ENCODE measurements around the gene CACNB4. TPM values are rescaled to one million over a fixed set of nuclear protein-coding genes. Genes with fewer than 3 reads are reported as not detected.

The CACNB4 gene
- total RNA-seq, 1 experiment from 2014 or later, result 0.29 TPM

DNA sequence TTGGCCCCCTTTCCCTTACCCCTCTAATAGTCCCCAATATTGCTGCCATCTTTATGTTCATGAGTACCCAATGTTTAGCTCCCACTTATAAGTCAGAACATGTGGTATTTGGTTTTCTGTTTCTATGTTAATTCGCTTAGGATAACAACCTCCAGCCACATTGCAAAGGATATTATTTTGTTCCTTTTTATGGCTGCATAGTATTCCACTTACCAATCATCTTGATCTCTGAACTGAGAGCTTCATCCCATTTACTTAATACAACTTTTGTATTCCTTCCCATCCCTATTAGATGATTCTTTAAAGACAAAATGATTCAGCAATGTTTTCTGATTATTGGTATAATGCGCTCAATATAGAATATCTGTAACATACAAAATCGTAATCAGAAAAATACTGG lies 307.3 kb downstream of the CACNB4 start:
- DNase-seq (ENCODE audit: low read depth), result no peak

- no peak for DNase-seq (ENCODE audit: low read depth)
These were observed 308.2 kb downstream of the CACNB4 start for GRCh38 chr2:151790689-151791088.

DNA sequence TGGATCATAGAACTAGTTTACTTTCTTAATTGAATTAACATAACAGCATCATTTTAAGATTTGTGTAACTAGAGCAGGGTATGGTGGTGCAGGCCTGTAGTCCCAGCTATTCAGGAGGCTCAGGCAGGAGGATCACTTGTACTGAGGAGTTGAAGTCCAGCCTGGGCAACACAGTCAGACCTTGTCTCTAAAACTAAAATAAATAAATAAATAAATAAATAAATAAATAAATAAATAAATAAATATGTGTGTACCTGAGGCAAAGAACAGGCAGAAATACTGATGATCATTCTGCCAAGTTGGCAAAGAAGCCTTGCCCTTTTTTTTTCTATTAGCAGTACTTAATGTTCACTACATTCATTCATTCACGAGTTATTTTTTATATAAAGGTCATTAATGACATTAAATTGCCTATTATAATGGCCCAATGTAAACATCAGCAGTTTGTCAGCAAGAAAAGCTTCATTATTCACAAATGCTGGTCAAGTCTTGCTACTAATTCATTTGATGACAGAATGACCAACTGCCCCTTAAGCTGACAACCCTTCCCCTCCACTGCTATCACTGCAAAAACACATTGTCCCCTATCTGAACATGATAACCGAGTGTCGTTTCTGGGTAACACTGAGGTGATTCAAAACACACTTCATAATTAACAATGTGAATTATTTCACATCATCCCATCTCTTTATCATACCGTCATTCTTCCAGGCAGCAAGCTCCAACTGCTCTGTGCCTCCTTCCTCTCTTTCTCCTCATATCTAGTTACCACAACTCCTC lies 309.6 kb downstream of the CACNB4 start:
- no peak for DNase-seq (ENCODE audit: low read depth)

DNA sequence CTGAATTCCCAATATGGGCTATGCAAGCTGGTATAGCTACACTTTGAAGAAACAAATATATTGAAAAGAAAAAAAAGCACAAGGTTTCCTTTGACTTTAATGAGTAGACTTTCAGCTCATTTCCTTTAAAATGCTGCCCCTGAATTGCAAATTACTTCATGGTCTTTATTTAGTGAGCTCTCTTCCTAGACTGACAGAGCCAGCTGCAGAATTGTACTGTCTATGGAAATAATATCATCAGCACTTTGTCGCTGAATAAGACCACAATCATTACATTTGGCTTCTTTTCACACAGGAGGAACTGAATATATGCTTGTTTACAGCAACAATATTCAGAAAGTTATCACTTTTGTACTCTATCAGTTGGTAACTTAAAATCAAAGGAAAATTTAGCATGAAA lies 312.4 kb downstream of the CACNB4 start:
- DNase-seq (ENCODE audit: low read depth), result no peak

DNA sequence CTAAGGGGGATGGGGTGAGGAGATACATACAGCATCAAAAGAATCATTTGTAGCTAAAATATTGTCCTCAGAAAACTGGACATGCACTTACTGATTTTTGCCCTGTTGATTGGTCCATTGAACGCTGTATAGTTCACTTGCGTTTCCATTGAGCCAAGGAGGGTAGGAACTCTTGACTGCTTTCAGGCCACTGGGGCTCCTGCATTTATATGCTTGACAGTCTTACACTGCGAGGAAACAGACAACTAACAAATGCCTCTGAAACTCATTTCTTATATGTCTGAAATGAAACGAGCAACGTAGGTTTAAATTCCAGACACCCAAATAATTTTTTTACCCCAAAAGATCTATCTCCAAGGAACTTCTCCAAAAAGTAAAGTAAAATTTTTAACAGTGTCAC lies 312.8 kb downstream of the CACNB4 start:
- no peak for DNase-seq (ENCODE audit: low read depth)

DNA sequence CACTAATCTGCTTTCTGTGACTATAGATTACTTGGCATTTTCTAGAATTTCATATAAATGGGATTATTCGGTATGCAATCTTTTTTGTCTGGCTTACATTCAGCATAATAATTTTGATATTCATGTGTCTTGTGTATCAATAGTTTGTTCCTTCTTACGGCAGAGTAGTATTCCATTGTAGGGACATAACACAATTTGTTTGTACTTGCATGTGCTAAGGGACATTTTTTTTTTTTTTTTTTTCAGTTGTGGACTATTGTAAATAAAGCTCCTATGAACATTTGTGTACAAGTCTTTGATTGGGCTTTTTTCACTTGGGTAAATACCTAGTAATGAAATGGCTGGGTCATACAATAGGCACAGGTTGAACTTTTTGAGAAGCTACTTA lies 315.7 kb downstream of the CACNB4 start:
- no peak for DNase-seq (ENCODE audit: low read depth)

Small RNAs within 50 kb of the gene (small RNA-seq; reads per million reads assigned to genes)
- gene RPL30P2, result not detected

Other genes with a start within 250 kb of the CACNB4 start
- gene STAM2, start 76.7 kb upstream of the CACNB4 start, total RNA-seq (2014; rRNA removed; shearing (Covaris generic)), result 19.7 and 20.2 TPM in 2 replicates
- gene FMNL2, start 236.1 kb upstream of the CACNB4 start, total RNA-seq (2014; rRNA removed; shearing (Covaris generic)), result 40.1 and 42.6 TPM in 2 replicates